Measurements from ENCODE around the gene UMODL1. TPM values are rescaled to one million over a fixed set of nuclear protein-coding genes. Genes with fewer than 3 reads are reported as not detected.

Gene UMODL1
- total RNA-seq, 1 experiment from 2014 or later: not detected

DNA sequence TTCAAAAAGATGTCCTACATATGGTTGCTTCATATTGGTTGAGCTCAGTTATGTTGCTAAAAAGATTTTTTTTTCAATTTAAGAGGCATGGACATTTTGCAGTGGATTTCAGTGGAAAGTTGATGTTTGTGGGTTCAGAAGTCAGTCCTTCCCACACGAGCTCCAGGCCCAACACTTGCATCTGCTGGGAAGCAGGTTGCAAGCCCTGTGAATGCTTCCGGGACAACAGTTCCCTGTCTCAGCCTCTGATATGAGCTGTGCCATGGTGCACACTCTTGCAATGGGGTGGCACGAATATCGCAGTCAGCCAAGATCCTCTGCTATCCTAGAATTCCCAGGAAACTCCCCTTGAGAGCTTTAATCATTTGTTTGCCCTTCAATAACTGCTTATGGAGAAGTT, 117.5 kb downstream of the UMODL1 start:
- no TSS peak for BruUV-seq (replicated peaks)
- no peaks in the 10 kb centered on the region for H3K4me1 Mint-ChIP-seq (ENCODE audit: low read depth, unreplicated experiment)
- CTCF ChIA-PET: no interaction called here
- peaks cover 20% of the 10 kb centered on the region for H3K27me3 Mint-ChIP-seq (ENCODE audit: unreplicated experiment)
- H3K9me3 Mint-ChIP-seq (ENCODE audit: low read depth, unreplicated experiment): no peaks in the 10 kb centered on the region
- TF ChIP-seq, protein P1, sequence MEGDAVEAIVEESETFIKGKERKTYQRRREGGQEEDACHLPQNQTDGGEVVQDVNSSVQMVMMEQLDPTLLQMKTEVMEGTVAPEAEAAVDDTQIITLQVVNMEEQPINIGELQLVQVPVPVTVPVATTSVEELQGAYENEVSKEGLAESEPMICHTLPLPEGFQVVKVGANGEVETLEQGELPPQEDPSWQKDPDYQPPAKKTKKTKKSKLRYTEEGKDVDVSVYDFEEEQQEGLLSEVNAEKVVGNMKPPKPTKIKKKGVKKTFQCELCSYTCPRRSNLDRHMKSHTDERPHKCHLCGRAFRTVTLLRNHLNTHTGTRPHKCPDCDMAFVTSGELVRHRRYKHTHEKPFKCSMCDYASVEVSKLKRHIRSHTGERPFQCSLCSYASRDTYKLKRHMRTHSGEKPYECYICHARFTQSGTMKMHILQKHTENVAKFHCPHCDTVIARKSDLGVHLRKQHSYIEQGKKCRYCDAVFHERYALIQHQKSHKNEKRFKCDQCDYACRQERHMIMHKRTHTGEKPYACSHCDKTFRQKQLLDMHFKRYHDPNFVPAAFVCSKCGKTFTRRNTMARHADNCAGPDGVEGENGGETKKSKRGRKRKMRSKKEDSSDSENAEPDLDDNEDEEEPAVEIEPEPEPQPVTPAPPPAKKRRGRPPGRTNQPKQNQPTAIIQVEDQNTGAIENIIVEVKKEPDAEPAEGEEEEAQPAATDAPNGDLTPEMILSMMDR (IDR thresholded peaks at IDR 0.05; ENCODE audit: unreplicated experiment): no peak
- H3K4me3 Mint-ChIP-seq (ENCODE audit: low read depth, unreplicated experiment): no peak overlapping the region
- no peak overlapping the region for H3K27ac Mint-ChIP-seq (ENCODE audit: unreplicated experiment)
- intact Hi-C loops (cut with micrococcal nuclease; ENCODE audit: unreplicated experiment): no loop called here
- no peaks in the 10 kb centered on the region for H3K36me3 Mint-ChIP-seq (ENCODE audit: insufficient read depth, unreplicated experiment)
- DNase-seq: no peak

DNA sequence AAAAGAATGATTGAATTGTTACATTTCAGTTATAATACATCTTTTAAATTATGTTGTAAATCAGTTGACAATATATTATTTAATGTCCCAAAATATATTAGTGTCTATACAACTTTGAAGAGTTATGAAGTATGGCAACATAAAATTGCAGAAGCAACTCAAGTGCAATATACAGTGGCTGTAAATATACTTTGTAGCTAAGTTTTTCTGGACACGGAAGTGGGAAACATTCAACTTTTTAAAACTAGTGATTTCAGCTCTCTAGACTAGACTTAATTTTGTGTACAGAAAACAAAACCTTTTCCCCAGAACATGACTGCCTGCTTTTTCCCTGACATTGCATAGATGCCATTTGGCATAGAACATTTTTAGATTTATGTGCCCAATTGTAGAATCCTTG, 118.3 kb downstream of the UMODL1 start:
- no peaks in the 10 kb centered on the region for H3K36me3 Mint-ChIP-seq (ENCODE audit: insufficient read depth, unreplicated experiment)
- H3K27me3 Mint-ChIP-seq (ENCODE audit: unreplicated experiment): peaks cover 20% of the 10 kb centered on the region
- TF ChIP-seq, protein P1 (IDR thresholded peaks at IDR 0.05; ENCODE audit: unreplicated experiment): no peak
- BruUV-seq (replicated peaks): no TSS peak
- H3K4me1 Mint-ChIP-seq (ENCODE audit: low read depth, unreplicated experiment): no peaks in the 10 kb centered on the region
- H3K9me3 Mint-ChIP-seq (ENCODE audit: low read depth, unreplicated experiment): no peaks in the 10 kb centered on the region
- no peak overlapping the region for H3K27ac Mint-ChIP-seq (ENCODE audit: unreplicated experiment)
- DNase-seq: no peak
- H3K4me3 Mint-ChIP-seq (ENCODE audit: low read depth, unreplicated experiment): no peak overlapping the region
- CTCF ChIA-PET: no interaction called here
- intact Hi-C loops (cut with micrococcal nuclease; ENCODE audit: unreplicated experiment): no loop called here

DNA sequence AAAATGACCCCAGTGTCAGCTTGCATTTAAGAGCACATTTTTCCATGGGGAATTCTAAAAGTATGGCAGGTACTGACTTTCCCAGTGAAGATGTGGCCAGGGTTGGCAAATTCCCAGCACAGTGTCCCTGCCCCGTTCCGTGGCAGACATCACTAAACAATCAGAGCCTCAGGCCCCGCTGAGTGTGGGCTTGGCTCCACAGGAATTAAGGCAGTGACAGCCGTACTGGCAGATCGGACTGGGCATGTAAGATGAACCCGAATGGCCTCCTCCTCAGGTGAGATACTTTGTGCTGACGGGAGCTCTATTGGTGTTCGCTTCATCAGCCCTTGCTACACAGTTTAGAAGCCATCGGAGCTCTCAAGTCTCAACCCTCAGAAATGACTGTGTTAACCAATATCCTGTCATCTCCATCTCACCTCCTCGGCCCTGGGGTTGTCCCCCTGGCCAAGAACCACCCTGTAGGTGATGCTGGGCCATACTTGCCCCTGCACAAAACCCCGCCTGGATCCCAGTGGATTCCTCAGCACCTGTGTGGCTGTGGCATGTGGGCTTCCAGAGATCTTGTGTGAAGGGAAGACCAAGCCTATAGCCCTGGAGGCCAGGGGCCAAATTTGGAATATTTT, 118.9 kb downstream of the UMODL1 start:
- H3K4me3 Mint-ChIP-seq (ENCODE audit: low read depth, unreplicated experiment): no peak overlapping the region
- intact Hi-C loops (cut with micrococcal nuclease; ENCODE audit: unreplicated experiment): no loop called here
- peaks cover 20% of the 10 kb centered on the region for H3K27me3 Mint-ChIP-seq (ENCODE audit: unreplicated experiment)
- H3K36me3 Mint-ChIP-seq (ENCODE audit: insufficient read depth, unreplicated experiment): no peaks in the 10 kb centered on the region
- no TSS peak for BruUV-seq (replicated peaks)
- no peak overlapping the region for H3K27ac Mint-ChIP-seq (ENCODE audit: unreplicated experiment)
- CTCF ChIA-PET: no interaction called here
- no peak for DNase-seq
- no peaks in the 10 kb centered on the region for H3K9me3 Mint-ChIP-seq (ENCODE audit: low read depth, unreplicated experiment)
- TF ChIP-seq, protein P1 (IDR thresholded peaks at IDR 0.05; ENCODE audit: unreplicated experiment): no peak
- H3K4me1 Mint-ChIP-seq (ENCODE audit: low read depth, unreplicated experiment): no peaks in the 10 kb centered on the region

- intact Hi-C loops (cut with micrococcal nuclease; ENCODE audit: unreplicated experiment): no loop called here
- no peak for DNase-seq
- Mint-ChIP-seq H3K27ac (ENCODE audit: unreplicated experiment) (no peak overlapping the region), H3K4me3 (ENCODE audit: low read depth, unreplicated experiment) (no peak overlapping the region), H3K4me1 (ENCODE audit: low read depth, unreplicated experiment) (no peaks in the 10 kb centered on the region), H3K9me3 (ENCODE audit: low read depth, unreplicated experiment) (no peaks in the 10 kb centered on the region), H3K36me3 (ENCODE audit: insufficient read depth, unreplicated experiment) (no peaks in the 10 kb centered on the region), H3K27me3 (ENCODE audit: unreplicated experiment) (peaks cover 20% of the 10 kb centered on the region)
- TF ChIP-seq, protein P1 (IDR thresholded peaks at IDR 0.05; ENCODE audit: unreplicated experiment): no peak
- CTCF ChIA-PET: no interaction called here
- no TSS peak for BruUV-seq (replicated peaks)
These were observed 119.4 kb downstream of the UMODL1 start for GRCh38 chr21:42190486-42190863.
